ENCODE data around the gene NCOA6.

Gene NCOA6

GRCh38 chr20:34776177-34776576 is 49.3 kb downstream of the NCOA6 start:
- no peak overlapping the region for H3K27ac Mint-ChIP-seq
- H3K9me3 Mint-ChIP-seq: no peaks in the 10 kb centered on the region
- H3K4me3 Mint-ChIP-seq: no peak overlapping the region
- H3K4me1 Mint-ChIP-seq (ENCODE audit: low read depth): no peaks in the 10 kb centered on the region
- H3K27me3 Mint-ChIP-seq (ENCODE audit: low read depth): no peaks in the 10 kb centered on the region
- peaks cover 13% of the 10 kb centered on the region for H3K36me3 Mint-ChIP-seq (ENCODE audit: low read depth)
- DNase-seq (ENCODE audit: low spot score): no peak

- Mint-ChIP-seq H3K4me1 (ENCODE audit: low read depth) (no peaks in the 10 kb centered on the region), H3K4me3 (no peak overlapping the region), H3K27ac (no peak overlapping the region), H3K9me3 (no peaks in the 10 kb centered on the region), H3K27me3 (ENCODE audit: low read depth) (no peaks in the 10 kb centered on the region), H3K36me3 (ENCODE audit: low read depth) (peaks cover 13% of the 10 kb centered on the region)
- no peak for DNase-seq (ENCODE audit: low spot score)
These were observed 50.6 kb downstream of the NCOA6 start for GRCh38 chr20:34774886-34775285.

GRCh38 chr20:34774449-34774848 is 51.0 kb downstream of the NCOA6 start:
- Mint-ChIP-seq H3K9me3 (no peaks in the 10 kb centered on the region), H3K27ac (no peak overlapping the region), H3K36me3 (ENCODE audit: low read depth) (peaks cover 13% of the 10 kb centered on the region)

GRCh38 chr20:34773726-34774125 is 51.7 kb downstream of the NCOA6 start:
- Mint-ChIP-seq H3K9me3 (no peaks in the 10 kb centered on the region), H3K36me3 (ENCODE audit: low read depth) (peaks cover 15% of the 10 kb centered on the region), H3K27ac (no peak overlapping the region), H3K27me3 (ENCODE audit: low read depth) (no peaks in the 10 kb centered on the region), H3K4me1 (ENCODE audit: low read depth) (no peaks in the 10 kb centered on the region), H3K4me3 (no peak overlapping the region)
- no peak for DNase-seq (ENCODE audit: low spot score)

More at GRCh38 chr20:34774449-34774848, 51.0 kb downstream of the NCOA6 start:
- no peaks in the 10 kb centered on the region for H3K4me1 Mint-ChIP-seq (ENCODE audit: low read depth)
- no peak for DNase-seq (ENCODE audit: low spot score)
- H3K27me3 Mint-ChIP-seq (ENCODE audit: low read depth): no peaks in the 10 kb centered on the region
- no peak overlapping the region for H3K4me3 Mint-ChIP-seq

- no peak for DNase-seq (ENCODE audit: low spot score)
- Mint-ChIP-seq H3K36me3 (ENCODE audit: low read depth) (peaks cover 20% of the 10 kb centered on the region), H3K9me3 (no peaks in the 10 kb centered on the region), H3K27ac (no peak overlapping the region), H3K4me3 (no peak overlapping the region), H3K27me3 (ENCODE audit: low read depth) (no peaks in the 10 kb centered on the region), H3K4me1 (ENCODE audit: low read depth) (no peaks in the 10 kb centered on the region)
These were observed 53.0 kb downstream of the NCOA6 start for GRCh38 chr20:34772437-34772836.

- Mint-ChIP-seq H3K36me3 (ENCODE audit: low read depth) (peaks cover 23% of the 10 kb centered on the region), H3K27ac (no peak overlapping the region), H3K9me3 (no peaks in the 10 kb centered on the region), H3K4me1 (ENCODE audit: low read depth) (no peaks in the 10 kb centered on the region), H3K4me3 (no peak overlapping the region), H3K27me3 (ENCODE audit: low read depth) (no peaks in the 10 kb centered on the region)
- DNase-seq (ENCODE audit: low spot score): no peak
These were observed 53.8 kb downstream of the NCOA6 start for GRCh38 chr20:34771680-34772081.

- Mint-ChIP-seq H3K4me1 (ENCODE audit: low read depth) (no peaks in the 10 kb centered on the region), H3K36me3 (ENCODE audit: low read depth) (peaks cover 21% of the 10 kb centered on the region), H3K27ac (no peak overlapping the region), H3K9me3 (no peaks in the 10 kb centered on the region), H3K27me3 (ENCODE audit: low read depth) (no peaks in the 10 kb centered on the region), H3K4me3 (no peak overlapping the region)
- DNase-seq (ENCODE audit: low spot score): no peak
These were observed 57.4 kb downstream of the NCOA6 start for GRCh38 chr20:34768096-34768495.

- no peaks in the 10 kb centered on the region for H3K9me3 Mint-ChIP-seq
- H3K27me3 Mint-ChIP-seq (ENCODE audit: low read depth): no peaks in the 10 kb centered on the region
- no peaks in the 10 kb centered on the region for H3K4me1 Mint-ChIP-seq (ENCODE audit: low read depth)
- H3K36me3 Mint-ChIP-seq (ENCODE audit: low read depth): peaks cover 35% of the 10 kb centered on the region
- H3K4me3 Mint-ChIP-seq: no peak overlapping the region
- no peak overlapping the region for H3K27ac Mint-ChIP-seq
- no peak for DNase-seq (ENCODE audit: low spot score)
These were observed 63.4 kb downstream of the NCOA6 start for GRCh38 chr20:34762031-34762555.

- H3K36me3 Mint-ChIP-seq (ENCODE audit: low read depth): peaks cover 39% of the 10 kb centered on the region
- no peak overlapping the region for H3K27ac Mint-ChIP-seq
- H3K4me1 Mint-ChIP-seq (ENCODE audit: low read depth): no peaks in the 10 kb centered on the region
- DNase-seq (ENCODE audit: low spot score): no peak
- no peaks in the 10 kb centered on the region for H3K27me3 Mint-ChIP-seq (ENCODE audit: low read depth)
- no peaks in the 10 kb centered on the region for H3K9me3 Mint-ChIP-seq
- no peak overlapping the region for H3K4me3 Mint-ChIP-seq
These were observed 70.1 kb downstream of the NCOA6 start for GRCh38 chr20:34755367-34755766.

- Mint-ChIP-seq H3K27ac (no peak overlapping the region), H3K4me1 (ENCODE audit: low read depth) (no peaks in the 10 kb centered on the region), H3K36me3 (ENCODE audit: low read depth) (peaks cover 44% of the 10 kb centered on the region), H3K4me3 (no peak overlapping the region), H3K27me3 (ENCODE audit: low read depth) (no peaks in the 10 kb centered on the region), H3K9me3 (no peaks in the 10 kb centered on the region)
- DNase-seq (ENCODE audit: low spot score): no peak
These were observed 70.8 kb downstream of the NCOA6 start for GRCh38 chr20:34754611-34755010.

- Mint-ChIP-seq H3K27ac (no peak overlapping the region), H3K36me3 (ENCODE audit: low read depth) (peaks cover 42% of the 10 kb centered on the region), H3K27me3 (ENCODE audit: low read depth) (no peaks in the 10 kb centered on the region), H3K4me3 (no peak overlapping the region), H3K4me1 (ENCODE audit: low read depth) (no peaks in the 10 kb centered on the region), H3K9me3 (no peaks in the 10 kb centered on the region)
- no peak for DNase-seq (ENCODE audit: low spot score)
These were observed 71.6 kb downstream of the NCOA6 start for GRCh38 chr20:34753706-34754461.

GRCh38 chr20:34751453-34751852 is 74.0 kb downstream of the NCOA6 start:
- Mint-ChIP-seq H3K4me1 (ENCODE audit: low read depth) (no peaks in the 10 kb centered on the region), H3K36me3 (ENCODE audit: low read depth) (peaks cover 26% of the 10 kb centered on the region), H3K27me3 (ENCODE audit: low read depth) (no peaks in the 10 kb centered on the region), H3K27ac (no peak overlapping the region), H3K4me3 (no peak overlapping the region), H3K9me3 (no peaks in the 10 kb centered on the region)
- DNase-seq (ENCODE audit: low spot score): no peak

- Mint-ChIP-seq H3K9me3 (no peaks in the 10 kb centered on the region), H3K4me3 (no peak overlapping the region), H3K27ac (no peak overlapping the region), H3K4me1 (ENCODE audit: low read depth) (no peaks in the 10 kb centered on the region), H3K27me3 (ENCODE audit: low read depth) (no peaks in the 10 kb centered on the region), H3K36me3 (ENCODE audit: low read depth) (peaks cover 27% of the 10 kb centered on the region)
- DNase-seq (ENCODE audit: low spot score): no peak
These were observed 75.0 kb downstream of the NCOA6 start for GRCh38 chr20:34750484-34750883.

GRCh38 chr20:34748709-34749108 is 76.7 kb downstream of the NCOA6 start:
- no peaks in the 10 kb centered on the region for H3K4me1 Mint-ChIP-seq (ENCODE audit: low read depth)
- no peak overlapping the region for H3K4me3 Mint-ChIP-seq

GRCh38 chr20:34747479-34747878 is 78.0 kb downstream of the NCOA6 start:
- H3K36me3 Mint-ChIP-seq (ENCODE audit: low read depth): peaks cover 40% of the 10 kb centered on the region
- no peak overlapping the region for H3K4me3 Mint-ChIP-seq
- no peak overlapping the region for H3K27ac Mint-ChIP-seq
- H3K4me1 Mint-ChIP-seq (ENCODE audit: low read depth): no peaks in the 10 kb centered on the region
- H3K9me3 Mint-ChIP-seq: no peaks in the 10 kb centered on the region
- DNase-seq (ENCODE audit: low spot score): no peak
- no peaks in the 10 kb centered on the region for H3K27me3 Mint-ChIP-seq (ENCODE audit: low read depth)

More at GRCh38 chr20:34748709-34749108, 76.7 kb downstream of the NCOA6 start:
- H3K27me3 Mint-ChIP-seq (ENCODE audit: low read depth): no peaks in the 10 kb centered on the region
- no peak overlapping the region for H3K27ac Mint-ChIP-seq
- DNase-seq (ENCODE audit: low spot score): no peak
- no peaks in the 10 kb centered on the region for H3K9me3 Mint-ChIP-seq
- H3K36me3 Mint-ChIP-seq (ENCODE audit: low read depth): peaks cover 35% of the 10 kb centered on the region

All from T-helper 2 cell treated with Interferon-gamma antibody and Interleukin-4, amounts not matched to agents 5 μg/mL and 100 μg/mL, for 36 hours (primary cell).